HepG2 (cell line): ENCODE data around the gene TTC39C. TPM values are rescaled to one million over a fixed set of nuclear protein-coding genes. Genes with fewer than 3 reads are reported as not detected.

ENCODE experiments used
- ATAC-seq: fragments of 200-7000 bp; cut with Tn5 transposase; 3 replicates; pipeline ENCODE4 v1.9.1; 2020; ENCODE audit warnings: mild to moderate bottlenecking, moderate library complexity
- BruUV-seq: library from RNA; stranded (reverse); fragments of 400-500 nt; replicated peaks from 2 replicates; lab custom pipeline; 2021; lab: Mats Ljungman, UMichigan
- CTCF ChIA-PET: fragments of 300-600 bp; formaldehyde crosslinking; extraction: SDS; loops from one replicate; lab custom pipeline; 2021; ENCODE audit warnings: low total read pairs, inconsistent platforms, low intra/inter-chr PET ratio; lab: Yijun Ruan, JAX
- POLR2A ChIA-PET: fragments of 350-600 bp; sonication (Branson Sonifier 250); formaldehyde crosslinking; loops from one replicate; lab custom pipeline; 2020; ENCODE audit warnings: antibody characterized with exemption, inconsistent platforms; lab: Yijun Ruan, JAX
- DNase-seq: peaks from one replicate; pipeline ENCODE4 v3.0.0-alpha.2; 2015; ENCODE audit warnings: low spot score
- FAIRE-seq: peaks from 3 replicates; lab custom pipeline; 2011; peaks lifted over from hg19 to GRCh38; lab: Jason Lieb, UNC
- H2AFZ ChIP-seq: one replicate; pipeline ENCODE4 v1.6.1; 2011; ENCODE audit warnings: low read length, inconsistent platforms
- H3K27ac ChIP-seq: fragments of 300-600 bp; 3 replicates; pipeline ENCODE4 v1.8.0; 2011; ENCODE audit warnings: mixed run types, mild to moderate bottlenecking, mixed read lengths, low read length, inconsistent platforms; ENCODE audit not compliant: insufficient read depth; ENCODE audit errors: extremely low read length
- H3K27me3 ChIP-seq, 2 experiments: fragments of 200-600 bp in 1 of 2; 2 replicates in 1 of 2; 3 replicates in 1 of 2; pipeline versions ENCODE4 v1.6.0 to v1.8.0; 2011; ENCODE audit warnings: low read length in 2 of 2, mild to moderate bottlenecking in 2 of 2, moderate library complexity in 2 of 2, inconsistent platforms in 1 of 2; ENCODE audit not compliant: insufficient read depth in 2 of 2, control insufficient read depth in 1 of 2
- H3K36me3 ChIP-seq, 2 experiments: fragments of 200-600 bp in 1 of 2; replicated peaks in 1 of 2; 2 replicates in 1 of 2; 3 replicates in 1 of 2; pipeline versions ENCODE4 v1.5.1 to v1.8.0; 2011; ENCODE audit warnings: low read length in 2 of 2, inconsistent platforms in 1 of 2; ENCODE audit not compliant: insufficient read depth in 2 of 2, control insufficient read depth in 1 of 2
- H3K4me1 ChIP-seq: 2 replicates; pipeline ENCODE4 v1.5.1; 2012; ENCODE audit warnings: low read length, inconsistent platforms; ENCODE audit not compliant: insufficient read depth
- H3K4me2 ChIP-seq: 2 replicates; pipeline ENCODE4 v1.6.0; 2011; ENCODE audit warnings: low read depth, low read length, inconsistent platforms
- H3K4me3 ChIP-seq, 3 experiments: fragments of 200-600 bp in 1 of 3; sonication (generic), shearing (Covaris generic) in 1 of 3; replicated peaks in 1 of 3; 2 replicates each; pipeline ENCODE4 v1.5.1; 2011 to 2016; ENCODE audit warnings: low read length in 3 of 3, inconsistent platforms in 2 of 3, low read depth in 2 of 3, mild to moderate bottlenecking in 2 of 3, control low read depth in 1 of 3, mixed read lengths in 1 of 3; ENCODE audit not compliant: insufficient read depth in 1 of 3
- H3K79me2 ChIP-seq: one replicate; pipeline ENCODE4 v1.6.1; 2011; ENCODE audit warnings: low read length, inconsistent platforms; ENCODE audit not compliant: insufficient read depth
- H3K9ac ChIP-seq: 2 replicates; pipeline ENCODE4 v1.6.0; 2011; ENCODE audit warnings: mild to moderate bottlenecking, low read depth, low read length, inconsistent platforms; ENCODE audit not compliant: insufficient read depth
- H3K9me3 ChIP-seq: 2 replicates; pipeline ENCODE4 v1.5.1; 2012; ENCODE audit warnings: mild to moderate bottlenecking, low read length
- H4K20me1 ChIP-seq: 2 replicates; pipeline ENCODE4 v1.6.0; 2011; ENCODE audit warnings: inconsistent platforms, mild to moderate bottlenecking, low read length, moderate library complexity; ENCODE audit not compliant: insufficient read depth
- HOXA3 ChIP-seq: sonication (generic); formaldehyde crosslinking; IDR thresholded peaks from 2 replicates; pipeline ENCODE4 v1.5.0; 2020; ENCODE audit warnings: missing genetic modification reagents
- SKI ChIP-seq: fragments of 450-650 bp; IDR thresholded peaks from one replicate; pipeline ENCODE4 v1.6.1; 2018; ENCODE audit warnings: mild to moderate bottlenecking; ENCODE audit not compliant: partially characterized antibody
- USF2 ChIP-seq, 2 experiments: sonication (generic) in 1 of 2; formaldehyde crosslinking in 1 of 2; IDR thresholded peaks; 2 replicates each; pipeline versions ENCODE4 v1.5.1 to v1.6.1; 2011 to 2020; ENCODE audit warnings: borderline replicate concordance in 1 of 2, low read depth in 1 of 2, low read length in 1 of 2, mild to moderate bottlenecking in 1 of 2, missing genetic modification reagents in 1 of 2, moderate library complexity in 1 of 2
- ZBTB8A ChIP-seq: sonication (generic); formaldehyde crosslinking; IDR thresholded peaks from 2 replicates; pipeline ENCODE4 v1.4.0; 2020; ENCODE audit warnings: mild to moderate bottlenecking, low read depth, missing genetic modification reagents, borderline replicate concordance
- ZC3H4 ChIP-seq: sonication (generic); formaldehyde crosslinking; IDR thresholded peaks from 2 replicates; pipeline ENCODE4 v1.4.0; 2020; ENCODE audit warnings: missing genetic modification reagents, borderline replicate concordance
- ZFP36 ChIP-seq: fragments of 150-350 bp; IDR thresholded peaks from 2 replicates; pipeline ENCODE4 v1.6.1; 2018; ENCODE audit warnings: borderline replicate concordance, low read length, low read depth; ENCODE audit not compliant: partially characterized antibody
- ZNF570 ChIP-seq: sonication (generic); formaldehyde crosslinking; IDR thresholded peaks from 2 replicates; pipeline ENCODE4 v1.4.0; 2020; ENCODE audit warnings: mild to moderate bottlenecking, missing genetic modification reagents, borderline replicate concordance
- WGBS: methylation state at CpG from one replicate; pipeline ENCODE4 v1.1.6; 2017; ENCODE audit warnings: low lambda C conversion rate; 5-methylcytosine and 5-hydroxymethylcytosine counted together
- in situ Hi-C: cut with HindIII; loops from 2 replicates; pipeline ENCODE4 v1.10.0; 2017; ENCODE audit warnings: low pct_unique_long_range_greater_than_20kb; ENCODE audit not compliant: extremely low pct_ligation_motif_present
- intact Hi-C: fragments of 100-400 bp; cut with micrococcal nuclease; formaldehyde crosslinking; loops from one replicate; pipeline ENCODE4 v1.10.0; 2022; ENCODE audit not compliant: unreplicated experiment
- polyA plus RNA-seq, 8 experiments: library from polyadenylated mRNA; depleted of rRNA in 3 of 8; stranded (reverse) in 7 of 8; unstranded in 1 of 8; fragments of >200 nt; fragmentation: Illumina TruSeq in 4 of 8; extraction: Trizol in 4 of 8; gene quantifications; 2 replicates each; pipeline versions ENCODE4 v1.2.1 to v1.2.3, GENCODE V29; 2011 to 2016; ENCODE audit warnings: low read depth in 4 of 8, missing spikeins in 1 of 8, mixed read lengths in 1 of 8; ENCODE audit not compliant: insufficient read depth in 1 of 8
- total RNA-seq, 5 experiments: library from RNA; depleted of rRNA; stranded (reverse); fragments of >200 nt; fragmentation: Illumina TruSeq; extraction: Trizol; gene quantifications; 2 replicates each; pipeline ENCODE4 v1.2.3, GENCODE V29; 2016; ENCODE audit warnings: low read depth in 1 of 5
- TF ChIP-seq, protein P1 (sequence below): sonication (generic); formaldehyde crosslinking; IDR thresholded peaks from 2 replicates; pipeline ENCODE4 v1.9.0; 2022; ENCODE audit warnings: low read depth, missing genetic modification reagents
- TF ChIP-seq, protein P2 (sequence below): sonication (generic); formaldehyde crosslinking; IDR thresholded peaks from 2 replicates; pipeline ENCODE4 v1.4.0; 2020; ENCODE audit warnings: missing genetic modification reagents, low read depth, mild to moderate bottlenecking, borderline replicate concordance

TTC39C gene
- total and polyA plus RNA-seq, 2 of the 13 experiments (the other 11 are each of a cell fraction or from before 2014, with no cell fraction given) = 19.1 to 25.9 TPM

- no peak for ATAC-seq
Measured at GRCh38 chr18:24078391-24078790, 63.8 kb downstream of the TTC39C start.

More at GRCh38 chr18:24078391-24078790, 63.8 kb downstream of the TTC39C start:
- intact Hi-C loops (loop anchor here (5.0 kb wide), 1 partner anchor 46 kb away; no protein-coding TSS in a partner anchor), in situ Hi-C loops (no loop called here)
- TF ChIP-seq, protein P1, sequence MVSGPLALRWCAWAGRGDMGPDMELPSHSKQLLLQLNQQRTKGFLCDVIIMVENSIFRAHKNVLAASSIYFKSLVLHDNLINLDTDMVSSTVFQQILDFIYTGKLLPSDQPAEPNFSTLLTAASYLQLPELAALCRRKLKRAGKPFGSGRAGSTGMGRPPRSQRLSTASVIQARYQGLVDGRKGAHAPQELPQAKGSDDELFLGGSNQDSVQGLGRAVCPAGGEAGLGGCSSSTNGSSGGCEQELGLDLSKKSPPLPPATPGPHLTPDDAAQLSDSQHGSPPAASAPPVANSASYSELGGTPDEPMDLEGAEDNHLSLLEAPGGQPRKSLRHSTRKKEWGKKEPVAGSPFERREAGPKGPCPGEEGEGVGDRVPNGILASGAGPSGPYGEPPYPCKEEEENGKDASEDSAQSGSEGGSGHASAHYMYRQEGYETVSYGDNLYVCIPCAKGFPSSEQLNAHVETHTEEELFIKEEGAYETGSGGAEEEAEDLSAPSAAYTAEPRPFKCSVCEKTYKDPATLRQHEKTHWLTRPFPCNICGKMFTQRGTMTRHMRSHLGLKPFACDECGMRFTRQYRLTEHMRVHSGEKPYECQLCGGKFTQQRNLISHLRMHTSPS (CRISPR knock-in tag) = no peak
- TF ChIP-seq USF2 (IDR thresholded peaks at IDR 0.05; ENCODE audit: low read depth, low read length) (no peak), USF2 (CRISPR knock-in tag; IDR thresholded peaks at IDR 0.05; ENCODE audit: borderline replicate concordance) (no peak), ZC3H4 (CRISPR knock-in tag) (no peak), ZNF570 (CRISPR knock-in tag) (no peak), ZBTB8A (CRISPR knock-in tag) (no peak), ZFP36 (no peak), HOXA3 (CRISPR knock-in tag) (no peak), SKI (no peak)
- TF ChIP-seq, protein P2, sequence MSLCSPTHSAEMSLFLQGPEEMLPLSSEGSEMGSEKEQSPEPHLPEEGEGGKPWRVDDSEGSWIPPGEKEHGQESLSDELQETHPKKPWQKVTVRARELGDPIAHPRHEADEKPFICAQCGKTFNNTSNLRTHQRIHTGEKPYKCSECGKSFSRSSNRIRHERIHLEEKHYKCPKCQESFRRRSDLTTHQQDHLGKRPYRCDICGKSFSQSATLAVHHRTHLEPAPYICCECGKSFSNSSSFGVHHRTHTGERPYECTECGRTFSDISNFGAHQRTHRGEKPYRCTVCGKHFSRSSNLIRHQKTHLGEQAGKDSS (CRISPR knock-in tag) = no peak
- no TSS peak for BruUV-seq
- POLR2A ChIA-PET = no interaction called here
- peaks cover 10% of the 10 kb centered on the region for H3K4me1 ChIP-seq
- H3K9ac ChIP-seq = no peak overlapping the region
- peaks cover 0 to 3% of the 10 kb centered on the region in 2 experiments; a peak in 1 of 5 replicates for H3K36me3 ChIP-seq
- WGBS = 85% methylated on average over 7 of the region's 7 CpGs
- H3K4me2 ChIP-seq = no peak overlapping the region
- H3K27me3 ChIP-seq = no peaks in the 10 kb centered on the region
- no peak overlapping the region for H3K4me3 ChIP-seq
- DNase-seq = no peak
- FAIRE-seq = no peak
- no peaks in the 10 kb centered on the region for H3K79me2 ChIP-seq
- CTCF ChIA-PET = no interaction called here
- no peak overlapping the region for H2AFZ ChIP-seq
- H3K9me3 ChIP-seq = no peaks in the 10 kb centered on the region
- H3K27ac ChIP-seq = no peak overlapping the region
- no peaks in the 10 kb centered on the region; the same call in 1 of the 2 replicates for H4K20me1 ChIP-seq
